ENCODE results near the gene SIM2.

Gene SIM2

DNA sequence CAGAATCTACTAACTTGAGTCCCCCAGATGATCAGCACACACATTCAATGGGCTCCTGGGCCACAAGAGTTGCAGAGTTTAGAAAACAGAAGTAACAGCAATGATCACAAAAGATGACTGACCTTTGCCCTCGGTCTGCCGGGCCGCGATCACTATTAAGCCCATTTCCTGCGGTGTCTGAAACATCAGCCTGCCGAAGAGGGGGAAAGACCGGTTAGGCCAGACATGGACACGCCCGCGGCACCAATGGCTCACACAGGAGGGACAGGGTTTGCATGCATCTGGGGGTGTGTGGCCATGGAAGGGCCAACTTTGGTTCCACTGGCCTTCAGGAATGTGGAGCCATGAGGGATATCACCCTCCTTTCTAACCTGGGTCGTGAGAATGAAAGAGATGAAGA is 68.2 kb downstream of the SIM2 start:
- no peak for DNase-seq (ENCODE audit: low read depth)

DNA sequence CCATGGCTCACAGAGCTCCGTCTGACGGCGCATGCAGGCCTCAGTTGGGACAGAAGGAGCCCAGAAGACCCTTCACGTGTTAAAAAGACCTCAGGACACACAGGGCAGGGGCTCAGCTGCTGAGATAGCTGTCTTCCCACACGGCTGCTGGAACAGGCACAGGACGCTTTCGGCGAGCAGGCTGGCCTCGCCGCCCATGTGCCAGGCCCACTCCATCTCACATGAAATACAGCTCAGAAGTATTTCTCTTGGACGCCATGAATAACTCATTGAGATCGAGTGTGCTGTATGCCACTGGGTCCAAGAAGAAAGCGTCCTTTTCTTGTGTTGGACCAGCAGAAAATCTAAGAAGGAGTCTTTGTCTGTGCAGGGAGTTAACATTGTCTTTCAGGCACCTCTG is 69.6 kb downstream of the SIM2 start:
- no peak for DNase-seq (ENCODE audit: low read depth)

DNA sequence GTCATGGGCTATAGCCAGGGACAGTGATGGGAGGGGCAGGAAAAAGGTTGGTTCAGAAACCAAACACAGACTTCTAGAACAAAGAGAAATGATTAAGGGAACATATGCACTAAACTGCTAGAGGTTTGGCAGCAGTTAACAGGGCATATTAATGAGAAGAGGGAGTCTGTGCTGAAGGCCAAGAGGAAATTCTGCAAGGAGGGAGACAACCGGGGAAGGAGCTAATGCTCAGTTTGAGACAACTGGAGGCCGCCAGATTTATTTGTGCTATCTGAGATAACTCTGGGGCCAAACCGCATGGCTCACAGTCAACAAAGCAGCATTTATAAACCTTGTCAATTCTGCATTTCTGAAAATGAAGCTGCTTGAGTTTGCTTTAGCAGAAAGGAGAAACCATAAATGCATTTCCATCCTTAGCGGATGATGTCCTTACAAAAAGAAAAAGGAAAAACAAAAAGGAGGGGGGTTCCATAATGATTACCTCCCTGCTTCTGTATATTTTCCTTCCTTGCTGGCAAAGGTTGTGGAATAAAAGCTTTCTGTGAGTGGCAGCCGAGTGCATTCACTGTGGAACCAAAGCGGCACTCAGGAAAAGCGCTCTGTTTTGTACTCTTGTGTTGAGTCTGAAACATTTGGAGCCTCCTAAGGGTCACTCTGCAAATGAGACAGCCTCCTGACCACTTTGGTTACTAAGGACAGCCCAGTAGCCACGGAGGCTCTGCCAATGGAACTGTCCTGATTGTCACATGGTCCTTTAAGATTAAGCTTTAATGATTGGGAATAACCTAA is 70.3 kb downstream of the SIM2 start:
- DNase-seq (ENCODE audit: low read depth), result no peak

DNA sequence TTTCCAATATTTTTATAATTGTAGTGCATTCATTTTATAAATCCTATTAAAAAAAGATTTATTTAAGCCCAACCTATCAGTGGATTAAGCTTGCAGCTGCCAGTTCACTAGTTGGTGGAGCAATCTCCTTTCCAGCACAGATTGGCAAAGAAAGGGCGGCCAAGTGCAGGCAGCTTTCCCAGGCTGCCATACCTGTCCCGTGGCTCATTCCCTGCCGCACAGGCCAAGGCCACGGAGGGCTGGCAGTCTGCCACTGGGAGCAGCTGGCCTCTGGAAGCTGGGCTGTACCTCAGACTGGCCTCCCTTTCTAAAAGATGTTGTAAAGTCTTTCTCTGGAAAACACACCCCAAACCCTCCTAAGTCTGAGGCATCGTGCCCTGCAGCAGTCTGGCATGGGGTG is 74.2 kb downstream of the SIM2 start:
- DNase-seq (ENCODE audit: low read depth), result peak; percentile 46

- DNase-seq (ENCODE audit: low read depth), result no peak
These were observed 75.1 kb downstream of the SIM2 start for GRCh38 chr21:36773995-36774394.

DNA sequence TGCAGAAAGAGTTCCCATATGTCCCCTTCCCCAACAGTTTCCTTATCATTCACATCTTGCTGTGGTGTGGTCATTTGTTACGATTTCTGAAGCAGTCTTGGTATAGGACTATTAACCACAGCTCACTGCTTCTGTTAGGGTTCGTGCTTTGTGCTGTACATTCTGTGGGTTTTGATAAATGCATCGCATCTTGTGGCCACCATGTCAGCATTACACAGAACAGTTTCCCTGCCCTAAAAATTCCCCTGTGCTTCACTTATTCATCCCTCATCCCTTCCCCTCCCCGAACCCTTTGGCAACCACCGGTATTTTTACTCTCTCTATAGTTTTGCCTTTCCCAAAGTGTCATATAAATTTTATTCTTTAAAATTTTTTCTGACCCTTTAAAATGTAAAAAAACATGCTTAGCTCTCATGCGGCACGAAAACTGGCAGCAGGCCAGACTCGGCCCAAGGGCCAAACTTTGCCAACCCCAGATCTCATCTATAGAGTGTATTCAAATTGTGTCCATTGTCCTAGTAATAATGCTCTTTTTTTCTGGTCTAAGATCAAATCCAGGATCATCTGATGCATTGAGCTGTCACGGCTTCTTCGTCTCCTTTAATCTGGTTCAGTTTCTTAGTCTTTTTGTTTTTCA is 78.2 kb downstream of the SIM2 start:
- no peak for DNase-seq (ENCODE audit: low read depth)

- DNase-seq (ENCODE audit: low read depth), result no peak
These were observed 81.9 kb downstream of the SIM2 start for GRCh38 chr21:36780861-36781260.

GRCh38 chr21:36783612-36784374 is 84.9 kb downstream of the SIM2 start:
- DNase-seq (ENCODE audit: low read depth), result peak; percentile 63

DNA sequence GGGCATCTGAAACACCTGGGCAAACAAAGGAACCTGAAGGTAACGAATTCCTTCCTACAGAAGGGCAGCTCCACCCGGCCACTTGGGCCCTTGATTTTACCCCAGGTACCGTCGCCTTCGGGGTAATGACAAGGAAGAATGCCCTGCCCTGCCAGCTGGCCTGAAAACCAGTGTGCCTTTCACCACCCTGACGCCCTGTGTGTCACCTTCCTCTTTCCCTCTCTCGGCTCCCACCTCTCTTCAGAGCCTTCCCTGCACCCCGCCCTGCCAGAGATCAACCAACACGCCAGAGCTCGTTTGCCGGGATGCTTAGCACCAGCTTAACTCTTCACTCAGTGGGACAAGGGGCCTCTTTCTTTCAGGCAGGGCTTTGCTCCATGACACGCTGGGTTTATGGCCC is 86.0 kb downstream of the SIM2 start:
- no peak for DNase-seq (ENCODE audit: low read depth)

- DNase-seq (ENCODE audit: low read depth), result no peak
These were observed 86.7 kb downstream of the SIM2 start for GRCh38 chr21:36785615-36786014.

- DNase-seq (ENCODE audit: low read depth), result no peak
These were observed 87.3 kb downstream of the SIM2 start for GRCh38 chr21:36786186-36786585.

DNA sequence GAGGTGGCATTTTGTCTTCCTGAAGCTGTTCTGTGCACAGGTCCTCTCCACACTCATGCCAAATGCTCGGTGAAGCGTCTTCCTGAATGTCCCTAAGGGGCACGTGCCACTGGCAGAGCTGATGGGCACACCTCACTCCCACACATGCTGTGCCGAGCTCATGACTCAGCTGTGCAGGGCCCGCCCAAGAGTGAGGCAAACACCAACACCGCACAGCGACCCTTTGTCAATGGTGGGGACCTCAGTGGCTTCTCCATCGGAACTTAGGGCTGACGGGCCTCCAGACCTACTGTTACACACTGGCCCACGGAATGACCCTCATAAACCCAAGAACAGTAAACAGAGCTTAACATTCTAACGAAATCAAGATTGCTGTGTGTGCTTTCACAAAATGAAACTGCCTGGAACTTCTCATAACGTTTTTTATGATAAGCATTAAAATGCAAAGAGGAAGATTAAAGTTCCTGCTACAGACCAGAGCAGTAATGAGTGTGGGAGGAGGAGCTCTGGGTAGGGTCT is 89.3 kb downstream of the SIM2 start:
- no peak for DNase-seq (ENCODE audit: low read depth)

- DNase-seq (ENCODE audit: low read depth), result no peak
These were observed 91.7 kb downstream of the SIM2 start for GRCh38 chr21:36790616-36791015.

DNA sequence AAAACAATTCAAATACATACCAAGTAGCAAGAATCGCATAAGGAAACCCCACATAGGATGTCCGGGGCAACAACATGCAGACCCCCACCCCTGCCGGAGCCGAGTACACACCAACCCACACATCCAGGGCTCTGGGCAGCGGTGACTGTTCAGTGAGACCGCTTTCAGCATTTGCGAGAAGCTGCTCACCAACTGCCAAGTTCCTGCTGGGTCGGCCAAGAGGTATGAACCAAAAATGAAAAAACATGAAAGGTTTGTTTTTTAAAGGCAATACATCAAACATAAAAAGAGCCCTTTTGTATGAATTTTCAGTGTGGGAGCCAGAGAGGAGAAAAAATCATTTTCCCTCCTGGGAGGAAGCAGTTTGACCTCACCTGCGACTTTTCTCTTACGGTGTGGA is 92.3 kb downstream of the SIM2 start:
- no peak for DNase-seq (ENCODE audit: low read depth)

DNA sequence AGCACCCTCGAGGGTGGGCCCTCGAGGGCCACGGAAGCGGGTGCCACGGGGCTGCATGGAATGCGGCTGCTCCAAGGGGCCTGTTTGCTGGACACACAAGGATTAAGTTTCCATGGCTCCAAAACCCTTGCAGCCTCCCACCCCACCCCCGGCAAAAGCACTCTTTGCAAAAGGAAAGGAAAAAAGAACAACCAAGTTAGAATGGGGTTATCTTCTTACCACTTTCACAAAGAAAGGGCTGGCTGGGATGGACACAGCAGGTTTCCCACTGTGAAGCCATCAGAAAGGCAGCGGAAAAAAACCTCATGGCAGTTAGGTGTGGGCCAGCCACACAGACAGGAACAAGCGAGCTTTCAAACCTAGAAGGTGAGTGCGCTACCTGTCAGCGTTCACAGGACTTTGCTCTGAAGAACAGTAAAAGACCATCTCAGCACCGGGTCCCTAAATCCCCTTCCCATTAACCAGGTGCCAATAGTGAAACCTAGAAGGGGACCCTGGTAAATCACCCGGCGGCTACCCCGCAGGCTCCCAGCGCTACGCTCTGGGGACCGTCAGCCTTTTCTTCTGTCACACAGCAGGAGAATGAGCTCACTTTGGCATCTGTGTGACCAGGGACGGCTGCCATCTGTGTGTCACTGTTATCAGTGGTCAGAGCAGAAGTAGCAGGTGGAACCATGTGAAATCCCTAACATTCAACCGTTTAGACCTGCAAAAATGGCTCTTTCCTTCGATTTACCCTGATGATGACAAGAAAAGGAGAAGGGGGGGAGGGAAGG is 93.0 kb downstream of the SIM2 start:
- no peak for DNase-seq (ENCODE audit: low read depth)

- DNase-seq (ENCODE audit: low read depth), result peak; percentile 23
These were observed 93.6 kb downstream of the SIM2 start for GRCh38 chr21:36792505-36792967.

DNA sequence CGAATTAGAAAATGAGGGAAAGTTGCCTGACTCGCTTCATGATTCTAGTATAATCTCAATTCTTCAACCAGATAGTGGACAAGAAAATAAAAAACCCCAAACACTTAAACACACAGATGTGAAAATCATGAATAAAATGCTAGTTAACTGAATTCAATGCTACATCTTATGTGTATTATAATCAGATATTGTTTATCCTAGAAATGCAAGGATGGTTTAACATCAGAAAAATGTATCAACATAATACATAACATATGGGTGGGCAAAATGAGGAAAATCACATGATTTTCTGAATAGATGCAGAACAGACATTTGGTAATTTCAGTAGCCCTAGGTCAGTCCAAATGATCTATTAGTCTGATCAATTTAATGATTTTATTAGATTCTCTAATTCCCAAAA is 97.2 kb downstream of the SIM2 start:
- DNase-seq (ENCODE audit: low read depth), result no peak

DNA sequence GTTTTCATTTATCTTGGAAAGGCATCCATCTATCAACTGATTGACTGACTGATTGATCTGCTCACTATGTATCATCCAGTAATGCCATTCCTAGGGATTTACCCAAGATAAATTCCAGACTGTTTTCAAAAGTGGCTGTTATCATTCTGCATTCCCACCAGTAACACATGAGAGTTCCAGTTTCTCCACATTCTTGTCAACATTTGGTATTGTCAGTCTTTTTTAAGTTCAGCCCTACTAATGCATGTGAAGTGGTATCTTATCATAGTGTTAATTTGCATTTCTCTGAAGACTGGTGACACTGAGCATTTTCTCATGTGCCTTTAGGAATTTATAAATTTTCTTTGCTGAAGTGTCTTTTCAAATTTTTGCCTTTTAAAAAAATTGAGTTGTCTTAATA is 99.6 kb downstream of the SIM2 start:
- no peak for DNase-seq (ENCODE audit: low read depth)

All from HS-5 (cell line).